CD4-positive, alpha-beta T cell (primary cell): Measurements from ENCODE around the gene TOPAZ1. TPM values are rescaled to one million over a fixed set of nuclear protein-coding genes. Genes with fewer than 3 reads are reported as not detected.

Source experiments
- ATAC-seq: fragments of 200-7000 bp; cut with Tn5 transposase; one replicate; pipeline ENCODE4 v1.10.0; 2022; ENCODE audit warnings: mild to moderate bottlenecking; ENCODE audit not compliant: poor library complexity
- CTCF ChIA-PET: fragments of 350-600 bp; sonication (Branson Sonifier 250); formaldehyde crosslinking; loops from one replicate; lab custom pipeline; 2021; ENCODE audit warnings: antibody characterized with exemption, inconsistent platforms; lab: Charles Lee
- POLR2A ChIA-PET: fragments of 350-600 bp; sonication (Branson Sonifier 250); formaldehyde crosslinking; loops from one replicate; lab custom pipeline; 2021; ENCODE audit warnings: antibody characterized with exemption, inconsistent platforms; lab: Charles Lee
- DNase-seq, 14 experiments: peaks; one replicate each; pipeline ENCODE4 v3.0.0-alpha.2; 2013 to 2020; ENCODE audit warnings: mixed read lengths in 2 of 14
- H3K27ac ChIP-seq, 2 donors: one replicate each; pipeline versions ENCODE4 v1.5.1 to v1.7.0; 2013; ENCODE audit warnings: low read length in 2 of 2, low read depth in 1 of 2, mild to moderate bottlenecking in 1 of 2
- H3K27me3 ChIP-seq, 2 experiments: 1 replicate in 1 of 2; 2 replicates in 1 of 2; pipeline versions ENCODE4 v1.6.1 to v1.7.0; 2013; ENCODE audit warnings: low read length in 2 of 2, control low read depth in 1 of 2, mild to moderate bottlenecking in 1 of 2, moderate library complexity in 1 of 2; ENCODE audit not compliant: insufficient read depth in 2 of 2, control insufficient read depth in 1 of 2
- H3K36me3 ChIP-seq: one replicate; pipeline ENCODE4 v1.6.1; 2013; ENCODE audit warnings: low read length, control low read depth; ENCODE audit not compliant: insufficient read depth
- H3K4me1 ChIP-seq: one replicate; pipeline ENCODE4 v1.6.1; 2013; ENCODE audit warnings: low read length, control low read depth; ENCODE audit not compliant: insufficient read depth
- H3K4me3 ChIP-seq: one replicate; pipeline ENCODE4 v1.5.1; 2013; ENCODE audit warnings: mild to moderate bottlenecking, low read length, moderate library complexity
- H3K9me3 ChIP-seq, 2 experiments: 1 replicate in 1 of 2; 2 replicates in 1 of 2; pipeline versions ENCODE4 v1.6.1 to v1.7.0; 2013; ENCODE audit warnings: low read length in 2 of 2, mild to moderate bottlenecking in 2 of 2, control low read depth in 1 of 2, moderate library complexity in 1 of 2; ENCODE audit not compliant: control insufficient read depth in 1 of 2, insufficient read depth in 1 of 2
- H3K27ac Mint-ChIP-seq: one replicate; pipeline ENCODE4 v1.8.0; 2020; ENCODE audit warnings: mixed read lengths
- H3K27me3 Mint-ChIP-seq: one replicate; pipeline ENCODE4 v1.8.0; 2021; ENCODE audit warnings: mixed read lengths
- H3K36me3 Mint-ChIP-seq: one replicate; pipeline ENCODE4 v1.8.0; 2021; ENCODE audit warnings: low read depth, mixed read lengths
- H3K4me1 Mint-ChIP-seq: one replicate; pipeline ENCODE4 v1.8.0; 2021; ENCODE audit warnings: low read depth, mixed read lengths
- H3K4me3 Mint-ChIP-seq: one replicate; pipeline ENCODE4 v1.8.0; 2020; ENCODE audit warnings: mild to moderate bottlenecking, mixed read lengths
- H3K9me3 Mint-ChIP-seq: one replicate; pipeline ENCODE4 v1.8.0; 2020; ENCODE audit warnings: mixed read lengths
- CTCF ChIP-seq: fragments of 200-600 bp; IDR thresholded peaks from one replicate; pipeline ENCODE4 v1.8.0; 2022; ENCODE audit warnings: antibody characterized with exemption, mild to moderate bottlenecking
- intact Hi-C, 2 experiments: fragments of 100-400 bp; cut with DNase I in 1 of 2; cut with micrococcal nuclease in 1 of 2; formaldehyde crosslinking; loops; one replicate each; pipeline versions ENCODE4 v1.15.1 to v1.9.0; 2023 to 2025; cut with DNase I, micrococcal nuclease
- total RNA-seq, 174 experiments: library from RNA in 2 of 174; stranded (reverse) in 2 of 174; gene quantifications; one replicate each; pipeline ENCODE4 v1.2.3 and lab custom pipeline; 2021 to 2026

Gene TOPAZ1
- total RNA-seq, 2 experiments from 2014 or later = not detected

- Histone ChIP-seq H3K4me3 (no peak overlapping the region), H3K4me1 (no peaks in the 10 kb centered on the region), H3K27me3 (no peaks in the 10 kb centered on the region), H3K27ac (no peak overlapping the region), H3K36me3 (peaks cover 5% of the 10 kb centered on the region), H3K9me3 (no peaks in the 10 kb centered on the region)
- Mint-ChIP-seq H3K36me3 (peaks cover 55% of the 10 kb centered on the region), H3K9me3 (no peaks in the 10 kb centered on the region), H3K4me1 (peaks cover under 1% of the 10 kb centered on the region), H3K27ac (no peak overlapping the region), H3K27me3 (no peaks in the 10 kb centered on the region), H3K4me3 (no peak overlapping the region)
- ATAC-seq (no peak), DNase-seq (no peak)
- POLR2A ChIA-PET = no interaction called here
- intact Hi-C loops = no loop called here
- TF ChIP-seq CTCF = no peak
- CTCF ChIA-PET = no interaction called here
Measured at GRCh38 chr3:44355362-44356033, 113.8 kb downstream of the TOPAZ1 start.

GRCh38 chr3:44359146-44359751, 117.6 kb downstream of the TOPAZ1 start:
- Mint-ChIP-seq H3K4me1 (no peaks in the 10 kb centered on the region), H3K4me3 (no peak overlapping the region), H3K27me3 (no peaks in the 10 kb centered on the region), H3K9me3 (no peaks in the 10 kb centered on the region), H3K36me3 (peaks cover 54% of the 10 kb centered on the region), H3K27ac (no peak overlapping the region)
- DNase-seq (no peak), ATAC-seq (no peak)
- no peaks in the 10 kb centered on the region for H3K27me3 ChIP-seq
- ChIA-PET POLR2A (no interaction called here), CTCF (no interaction called here)
- no peak for TF ChIP-seq CTCF
- H3K36me3 ChIP-seq = peaks cover 10% of the 10 kb centered on the region
- no peaks in the 10 kb centered on the region for H3K9me3 ChIP-seq
- H3K27ac ChIP-seq = no peak overlapping the region
- no peaks in the 10 kb centered on the region for H3K4me1 ChIP-seq
- H3K4me3 ChIP-seq = no peak overlapping the region
- intact Hi-C loops = no loop called here

GRCh38 chr3:44363591-44363990, 121.9 kb downstream of the TOPAZ1 start:
- Histone ChIP-seq H3K4me3 (no peak overlapping the region), H3K27me3 (no peaks in the 10 kb centered on the region), H3K36me3 (peaks cover 12% of the 10 kb centered on the region), H3K27ac (no peak overlapping the region), H3K9me3 (no peaks in the 10 kb centered on the region), H3K4me1 (no peaks in the 10 kb centered on the region)
- H3K4me3 Mint-ChIP-seq = no peak overlapping the region
- no peak overlapping the region for H3K27ac Mint-ChIP-seq
- POLR2A ChIA-PET = no interaction called here
- no peak for TF ChIP-seq CTCF
- DNase-seq (no peak), ATAC-seq (no peak)
- no peaks in the 10 kb centered on the region for H3K9me3 Mint-ChIP-seq
- intact Hi-C loops = no loop called here
- H3K4me1 Mint-ChIP-seq = no peaks in the 10 kb centered on the region
- CTCF ChIA-PET = interaction anchor here (0.6 kb wide), 1 partner anchor 534 kb away, joined by 3 read pairs; no protein-coding TSS in a partner anchor
- no peaks in the 10 kb centered on the region for H3K27me3 Mint-ChIP-seq
- peaks cover 44% of the 10 kb centered on the region for H3K36me3 Mint-ChIP-seq
